K562 (cell line): ENCODE data around the gene WBP1L.
A peak's percentile ranks its signal among the peaks of the same experiment; 100 is the strongest.

Source experiments
- NFXL1 ChIP-seq: fragments of 450-650 bp; formaldehyde crosslinking; IDR thresholded peaks from 2 replicates; pipeline ENCODE4 v1.4.0; 2021; ENCODE audit warnings: mild to moderate bottlenecking
- PTRF ChIP-seq: fragments of 450-650 bp; IDR thresholded peaks from 2 replicates; pipeline ENCODE4 v1.6.1; 2016; ENCODE audit warnings: mild to moderate bottlenecking, missing genetic modification characterization, missing compliant biosample characterization
- RBM15 ChIP-seq: fragments of 200-400 bp; formaldehyde crosslinking; IDR thresholded peaks from 2 replicates; pipeline ENCODE4 v1.6.1; 2018; ENCODE audit warnings: mild to moderate bottlenecking, low read length, moderate library complexity; ENCODE audit not compliant: insufficient read depth
- RBM22 ChIP-seq: fragments of 200-400 bp; formaldehyde crosslinking; IDR thresholded peaks from 2 replicates; pipeline ENCODE4 v1.6.1; 2018; ENCODE audit warnings: low read length, low read depth; ENCODE audit not compliant: poor library complexity, severe bottlenecking
- RCOR1 ChIP-seq, 2 experiments: IDR thresholded peaks; 2 replicates each; pipeline ENCODE4 v1.6.1; 2012; ENCODE audit warnings: low read depth in 2 of 2, low read length in 2 of 2, borderline replicate concordance in 1 of 2, improper control_type of control experiment in 1 of 2
- SIN3A ChIP-seq, 2 experiments: fragments of 150-350 bp in 1 of 2; IDR thresholded peaks; 2 replicates each; pipeline ENCODE4 v1.6.1; 2011 to 2016; ENCODE audit warnings: borderline replicate concordance in 2 of 2, low read depth in 2 of 2, low read length in 2 of 2, mild to moderate bottlenecking in 2 of 2, moderate library complexity in 2 of 2; ENCODE audit not compliant: control insufficient read depth in 1 of 2
- SNIP1 ChIP-seq: fragments of 450-650 bp; IDR thresholded peaks from 2 replicates; pipeline ENCODE4 v1.7.1; 2017; ENCODE audit warnings: low read depth, mild to moderate bottlenecking
- U2AF2 ChIP-seq: fragments of 200-400 bp; formaldehyde crosslinking; optimal IDR thresholded peaks from 2 replicates; pipeline ENCODE3; 2017; ENCODE audit warnings: low read depth, mild to moderate bottlenecking, low read length
- ZNF23 ChIP-seq: fragments of 250-450 bp; sonication (Bioruptor Pico); IDR thresholded peaks from 2 replicates; pipeline ENCODE4 v1.4.0; 2020; ENCODE audit warnings: mild to moderate bottlenecking
- ZNF609 ChIP-seq: sonication (generic); formaldehyde crosslinking; IDR thresholded peaks from 2 replicates; pipeline ENCODE4 v1.8.1; 2023; ENCODE audit warnings: missing genetic modification reagents, mild to moderate bottlenecking, borderline replicate concordance
- ZNF644 ChIP-seq: fragments of 200-800 bp; sonication (Bioruptor generic); IDR thresholded peaks from 2 replicates; pipeline ENCODE4 v1.6.1; 2016; ENCODE audit warnings: low read depth, missing genetic modification characterization, missing compliant biosample characterization
- TF ChIP-seq, protein P1 (sequence below), 3 experiments: IDR thresholded peaks in 2 of 3; conservative IDR thresholded peaks in 1 of 3; 2 replicates each; pipeline ENCODE4 v1.5.1; 2011 to 2012; ENCODE audit warnings: low read length in 3 of 3, mild to moderate bottlenecking in 3 of 3, control low read depth in 2 of 3, improper control_type of control experiment in 1 of 3, inconsistent platforms in 1 of 3, low read depth in 1 of 3, mixed read lengths in 1 of 3, moderate library complexity in 1 of 3; ENCODE audit not compliant: insufficient read depth in 2 of 3
- TF ChIP-seq, protein P2 (sequence below): sonication (generic); formaldehyde crosslinking; IDR thresholded peaks from 2 replicates; pipeline ENCODE4 v1.9.0; 2022; ENCODE audit warnings: mild to moderate bottlenecking, missing genetic modification reagents

DNA sequence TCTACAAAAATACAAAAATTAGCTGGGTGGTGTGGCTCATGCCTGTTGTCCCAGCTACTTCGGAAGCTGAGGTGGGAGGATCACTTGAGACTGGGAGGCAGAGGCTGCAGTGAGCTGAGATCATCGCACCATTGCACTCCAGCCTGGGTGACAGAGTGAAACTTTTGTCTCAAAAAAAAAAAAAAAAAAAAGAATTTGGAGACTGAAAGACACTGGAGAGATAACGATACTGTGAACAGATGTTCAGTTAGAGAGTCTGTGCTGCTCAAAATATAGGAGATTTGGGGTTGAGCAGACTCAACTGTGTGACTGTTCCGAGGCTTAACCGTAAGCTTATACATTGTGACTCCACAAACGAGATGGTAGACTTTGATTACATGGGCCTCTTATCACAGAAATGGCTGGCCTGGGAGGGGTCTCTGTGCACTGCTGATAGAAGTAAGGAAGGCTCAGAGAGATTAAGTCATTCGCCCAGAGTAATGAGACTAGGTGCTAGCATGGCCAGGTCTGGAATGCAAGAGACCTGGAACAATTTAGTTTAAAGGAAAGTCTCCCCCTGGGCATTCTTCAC, 19.4 kb downstream of the WBP1L start:
- no peak for TF ChIP-seq RBM15
- TF ChIP-seq, protein P1, sequence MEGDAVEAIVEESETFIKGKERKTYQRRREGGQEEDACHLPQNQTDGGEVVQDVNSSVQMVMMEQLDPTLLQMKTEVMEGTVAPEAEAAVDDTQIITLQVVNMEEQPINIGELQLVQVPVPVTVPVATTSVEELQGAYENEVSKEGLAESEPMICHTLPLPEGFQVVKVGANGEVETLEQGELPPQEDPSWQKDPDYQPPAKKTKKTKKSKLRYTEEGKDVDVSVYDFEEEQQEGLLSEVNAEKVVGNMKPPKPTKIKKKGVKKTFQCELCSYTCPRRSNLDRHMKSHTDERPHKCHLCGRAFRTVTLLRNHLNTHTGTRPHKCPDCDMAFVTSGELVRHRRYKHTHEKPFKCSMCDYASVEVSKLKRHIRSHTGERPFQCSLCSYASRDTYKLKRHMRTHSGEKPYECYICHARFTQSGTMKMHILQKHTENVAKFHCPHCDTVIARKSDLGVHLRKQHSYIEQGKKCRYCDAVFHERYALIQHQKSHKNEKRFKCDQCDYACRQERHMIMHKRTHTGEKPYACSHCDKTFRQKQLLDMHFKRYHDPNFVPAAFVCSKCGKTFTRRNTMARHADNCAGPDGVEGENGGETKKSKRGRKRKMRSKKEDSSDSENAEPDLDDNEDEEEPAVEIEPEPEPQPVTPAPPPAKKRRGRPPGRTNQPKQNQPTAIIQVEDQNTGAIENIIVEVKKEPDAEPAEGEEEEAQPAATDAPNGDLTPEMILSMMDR (IDR thresholded peaks at IDR 0.05 in 2 of 3, conservative IDR thresholded peaks at IDR 0.05 in 1 of 3; ENCODE audit: insufficient read depth in 2 of 3, low read depth in 1 of 3, low read length in 3 of 3), result no peak
- no peak for TF ChIP-seq PTRF (tag)
- TF ChIP-seq ZNF644 (tag), result 0 out of 2 replicates have a peak, but pooled peaks have one; percentile 62
- TF ChIP-seq SIN3A (IDR thresholded peaks at IDR 0.05; ENCODE audit: borderline replicate concordance in 2 of 2, control insufficient read depth in 1 of 2, low read depth in 2 of 2, low read length in 2 of 2), result no peak
- TF ChIP-seq, protein P2, sequence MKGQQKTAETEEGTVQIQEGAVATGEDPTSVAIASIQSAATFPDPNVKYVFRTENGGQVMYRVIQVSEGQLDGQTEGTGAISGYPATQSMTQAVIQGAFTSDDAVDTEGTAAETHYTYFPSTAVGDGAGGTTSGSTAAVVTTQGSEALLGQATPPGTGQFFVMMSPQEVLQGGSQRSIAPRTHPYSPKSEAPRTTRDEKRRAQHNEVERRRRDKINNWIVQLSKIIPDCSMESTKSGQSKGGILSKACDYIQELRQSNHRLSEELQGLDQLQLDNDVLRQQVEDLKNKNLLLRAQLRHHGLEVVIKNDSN (CRISPR knock-in tag), result no peak
- no peak for TF ChIP-seq NFXL1 (CRISPR knock-in tag)
- peak; percentile 22 to 75; a peak in 3 of 4 replicates for TF ChIP-seq RCOR1 (IDR thresholded peaks at IDR 0.05; ENCODE audit: borderline replicate concordance in 1 of 2, low read depth in 2 of 2, low read length in 2 of 2)
- TF ChIP-seq ZNF609, result no peak
- no peak for TF ChIP-seq U2AF2
- TF ChIP-seq RBM22, result no peak
- TF ChIP-seq ZNF23, result no peak
- TF ChIP-seq SNIP1, result no peak
